PC-9 (cell line): ENCODE results near the gene GFPT2. TPM values are rescaled to one million over a fixed set of nuclear protein-coding genes. Genes with fewer than 3 reads are reported as not detected.

ENCODE experiments used
- BruUV-seq: library from RNA; stranded (reverse); fragments of 400-500 nt; replicated peaks from 2 replicates; lab custom pipeline; 2021; lab: Mats Ljungman, UMichigan
- CTCF ChIA-PET: fragments of 300-600 bp; sonication (Branson Sonifier 250); formaldehyde crosslinking; loops from one replicate; lab custom pipeline; 2022; ENCODE audit warnings: antibody characterized with exemption; lab: Charles Lee
- POLR2A ChIA-PET: fragments of 300-600 bp; sonication (Branson Sonifier 250); formaldehyde crosslinking; loops from one replicate; lab custom pipeline; 2022; ENCODE audit warnings: antibody characterized with exemption; ENCODE audit not compliant: unreplicated experiment; lab: Charles Lee
- DNase-seq, 2 experiments: peaks; one replicate each; pipeline versions ENCODE4 v3.0.0 to v3.0.0-alpha.2; 2015 to 2022; ENCODE audit warnings: mixed read lengths in 1 of 2
- H2AFZ ChIP-seq: fragments of 200-600 bp; sonication (generic); 2 replicates; pipeline ENCODE4 v1.8.1; 2017; ENCODE audit warnings: antibody characterized with exemption
- H3F3A ChIP-seq: fragments of 200-600 bp; sonication (generic); 2 replicates; pipeline ENCODE4 v1.8.1; 2017; ENCODE audit warnings: antibody characterized with exemption, mild to moderate bottlenecking, low read depth; ENCODE audit not compliant: insufficient read depth
- H3K27ac ChIP-seq: fragments of 200-600 bp; sonication (generic); 2 replicates; pipeline ENCODE4 v1.6.1; 2016; ENCODE audit warnings: mixed run types
- H3K27me3 ChIP-seq: fragments of 200-600 bp; sonication (generic); 2 replicates; pipeline ENCODE4 v1.6.1; 2016; ENCODE audit warnings: low read depth, mixed run types; ENCODE audit not compliant: insufficient read depth
- H3K36me3 ChIP-seq: fragments of 200-600 bp; sonication (generic); 2 replicates; pipeline ENCODE4 v1.6.1; 2016; ENCODE audit warnings: low read depth, mixed run types
- H3K4me1 ChIP-seq: fragments of 200-600 bp; sonication (generic); replicated peaks from 2 replicates; pipeline ENCODE4 v1.6.1; 2016; ENCODE audit warnings: mixed run types; ENCODE audit not compliant: insufficient read depth
- H3K4me2 ChIP-seq: fragments of 200-600 bp; sonication (generic); 2 replicates; pipeline ENCODE4 v1.6.1; 2017; ENCODE audit warnings: mixed run types
- H3K4me3 ChIP-seq: fragments of 200-600 bp; sonication (generic); 2 replicates; pipeline ENCODE4 v1.6.1; 2016; ENCODE audit warnings: mixed run types
- H3K79me2 ChIP-seq: fragments of 200-600 bp; sonication (generic); 2 replicates; pipeline ENCODE4 v1.6.1; 2017; ENCODE audit warnings: low read depth, mixed run types
- H3K9me2 ChIP-seq: fragments of 200-600 bp; sonication (generic); 2 replicates; pipeline ENCODE4 v1.8.1; 2017; ENCODE audit warnings: mild to moderate bottlenecking; ENCODE audit not compliant: insufficient read depth
- H3K9me3 ChIP-seq: fragments of 200-600 bp; sonication (generic); 2 replicates; pipeline ENCODE4 v1.8.1; 2016; ENCODE audit warnings: low read depth; ENCODE audit not compliant: insufficient read depth
- H4K20me1 ChIP-seq: fragments of 200-600 bp; sonication (generic); 2 replicates; pipeline ENCODE4 v1.8.1; 2017; ENCODE audit not compliant: insufficient read depth
- CTCF ChIP-seq: fragments of 200-600 bp; sonication (generic); conservative IDR thresholded peaks from 2 replicates; pipeline ENCODE4 v1.6.1; 2017; ENCODE audit warnings: mixed run types, antibody characterized with exemption, mild to moderate bottlenecking, moderate library complexity
- EZH2 ChIP-seq: fragments of 200-600 bp; sonication (generic); IDR thresholded peaks from 2 replicates; pipeline ENCODE4 v1.8.0; 2017; ENCODE audit warnings: antibody characterized with exemption, low read depth
- intact Hi-C: fragments of 100-400 bp; cut with micrococcal nuclease; formaldehyde crosslinking; loops from one replicate; pipeline ENCODE4 v1.10.0; 2022; ENCODE audit not compliant: unreplicated experiment
- total RNA-seq: library from RNA; stranded (reverse); gene quantifications from 2 replicates; pipeline ENCODE4 v1.2.3, GENCODE V29; 2021

GFPT2 gene
- total RNA-seq, 1 experiment from 2014 or later, result 22.5 TPM

- H3K79me2 ChIP-seq, result peaks cover 28% of the 10 kb centered on the region
- no peaks in the 10 kb centered on the region for H4K20me1 ChIP-seq
- no peaks in the 10 kb centered on the region for H3K9me2 ChIP-seq
- no peaks in the 10 kb centered on the region; the same call in 1 of the 2 replicates for H3K9me3 ChIP-seq
- DNase-seq, result no peak
- TF ChIP-seq EZH2, result no peak
- TF ChIP-seq CTCF, result no peak
- CTCF ChIA-PET, result interaction anchor here (0.6 kb wide), 1 partner anchor 9 kb away, joined by 15 read pairs; no protein-coding TSS in a partner anchor
- no peak overlapping the region for H3K4me3 ChIP-seq
- no TSS peak for BruUV-seq
- H3K27me3 ChIP-seq, result no peaks in the 10 kb centered on the region
- no peaks in the 10 kb centered on the region for H3F3A ChIP-seq
- no peak overlapping the region for H3K27ac ChIP-seq
- peaks cover 22% of the 10 kb centered on the region for H3K36me3 ChIP-seq
- intact Hi-C loops, result no loop called here
- POLR2A ChIA-PET, result no interaction called here
- H3K4me1 ChIP-seq, result peaks cover under 1% of the 10 kb centered on the region
- H2AFZ ChIP-seq, result no peak overlapping the region
- no peak overlapping the region for H3K4me2 ChIP-seq
These were observed 69.0 kb downstream of the GFPT2 start for GRCh38 chr5:180284149-180284548.

- BruUV-seq, result no TSS peak
- intact Hi-C loops, result no loop called here
- Histone ChIP-seq H3K4me2 (no peak overlapping the region), H3K27me3 (no peaks in the 10 kb centered on the region), H4K20me1 (no peaks in the 10 kb centered on the region), H2AFZ (no peak overlapping the region), H3K4me1 (no peaks in the 10 kb centered on the region), H3K9me2 (no peaks in the 10 kb centered on the region), H3F3A (no peaks in the 10 kb centered on the region), H3K4me3 (no peak overlapping the region), H3K27ac (no peak overlapping the region), H3K79me2 (peaks cover 20% of the 10 kb centered on the region), H3K9me3 (no peaks in the 10 kb centered on the region; the same call in 1 of the 2 replicates), H3K36me3 (peaks cover 28% of the 10 kb centered on the region)
- POLR2A ChIA-PET, result no interaction called here
- CTCF ChIA-PET, result interaction anchor here (0.6 kb wide), 1 partner anchor 10 kb away, joined by 15 read pairs; no protein-coding TSS in a partner anchor
- TF ChIP-seq CTCF, result no peak
- no peak for TF ChIP-seq EZH2
- DNase-seq, result peak in 1 of 2 experiments; percentile 19
These were observed 70.0 kb downstream of the GFPT2 start for GRCh38 chr5:180283026-180283615.

GRCh38 chr5:180282281-180282680 is 70.9 kb downstream of the GFPT2 start:
- no peak for DNase-seq
- BruUV-seq, result no TSS peak
- intact Hi-C loops, result no loop called here
- Histone ChIP-seq H3K4me3 (no peak overlapping the region), H3K27me3 (no peaks in the 10 kb centered on the region), H3K4me2 (no peak overlapping the region), H3K27ac (no peak overlapping the region), H4K20me1 (no peaks in the 10 kb centered on the region), H3K9me3 (no peaks in the 10 kb centered on the region; the same call in 1 of the 2 replicates), H3K9me2 (no peaks in the 10 kb centered on the region), H3F3A (no peaks in the 10 kb centered on the region), H3K4me1 (no peaks in the 10 kb centered on the region), H3K36me3 (peaks cover 36% of the 10 kb centered on the region), H2AFZ (no peak overlapping the region), H3K79me2 (peaks cover 13% of the 10 kb centered on the region; the same call in 1 of the 2 replicates)
- ChIA-PET POLR2A (no interaction called here), CTCF (no interaction called here)
- TF ChIP-seq EZH2 (no peak), CTCF (no peak)
